ENCODE results near the gene PLBD1.

GRCh38 chr12:14514154-14514842 lies 53.4 kb downstream of the PLBD1 start:
- no peak for TF ChIP-seq POLR2AphosphoS5 (IDR thresholded peaks at IDR 0.05; ENCODE audit: borderline replicate concordance, low read depth, low read length)
- TF ChIP-seq EZH2 (IDR thresholded peaks at IDR 0.05) = no peak
- no peak for TF ChIP-seq FOXP2 (optimal IDR thresholded peaks at IDR 0.05; ENCODE audit: control extremely low read depth, extremely low read length, insufficient read depth)

Measured in SK-N-MC (cell line).